ENCODE data around the gene GPRASP3. TPM values are rescaled to one million over a fixed set of nuclear protein-coding genes. Genes with fewer than 3 reads are reported as not detected.
A peak's percentile ranks its signal among the peaks of the same experiment; 100 is the strongest.

Gene GPRASP3
- total RNA-seq, 1 donor: 3.3 TPM

GRCh38 chrX:102765217-102765616, 44.7 kb downstream of the GPRASP3 start:
- H3K27me3 ChIP-seq (ENCODE audit: insufficient read depth, low read length): no peaks in the 10 kb centered on the region
- H3K27ac ChIP-seq (ENCODE audit: low read depth, low read length): peak overlapping the region; percentile 36
- H3K4me2 ChIP-seq (ENCODE audit: insufficient read depth, low read length): no peak overlapping the region
- peaks cover 12% of the 10 kb centered on the region for H3K79me2 ChIP-seq (ENCODE audit: insufficient read depth, low read length)
- TF ChIP-seq, protein P1, sequence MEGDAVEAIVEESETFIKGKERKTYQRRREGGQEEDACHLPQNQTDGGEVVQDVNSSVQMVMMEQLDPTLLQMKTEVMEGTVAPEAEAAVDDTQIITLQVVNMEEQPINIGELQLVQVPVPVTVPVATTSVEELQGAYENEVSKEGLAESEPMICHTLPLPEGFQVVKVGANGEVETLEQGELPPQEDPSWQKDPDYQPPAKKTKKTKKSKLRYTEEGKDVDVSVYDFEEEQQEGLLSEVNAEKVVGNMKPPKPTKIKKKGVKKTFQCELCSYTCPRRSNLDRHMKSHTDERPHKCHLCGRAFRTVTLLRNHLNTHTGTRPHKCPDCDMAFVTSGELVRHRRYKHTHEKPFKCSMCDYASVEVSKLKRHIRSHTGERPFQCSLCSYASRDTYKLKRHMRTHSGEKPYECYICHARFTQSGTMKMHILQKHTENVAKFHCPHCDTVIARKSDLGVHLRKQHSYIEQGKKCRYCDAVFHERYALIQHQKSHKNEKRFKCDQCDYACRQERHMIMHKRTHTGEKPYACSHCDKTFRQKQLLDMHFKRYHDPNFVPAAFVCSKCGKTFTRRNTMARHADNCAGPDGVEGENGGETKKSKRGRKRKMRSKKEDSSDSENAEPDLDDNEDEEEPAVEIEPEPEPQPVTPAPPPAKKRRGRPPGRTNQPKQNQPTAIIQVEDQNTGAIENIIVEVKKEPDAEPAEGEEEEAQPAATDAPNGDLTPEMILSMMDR (IDR thresholded peaks at IDR 0.05; ENCODE audit: extremely low read depth, low read depth, low read length): no peak
- peaks cover 17% of the 10 kb centered on the region for H3K4me1 ChIP-seq (ENCODE audit: insufficient read depth, low read length)
- H3K36me3 ChIP-seq (ENCODE audit: insufficient read depth, low read length): no peaks in the 10 kb centered on the region
- H4K20me1 ChIP-seq (ENCODE audit: insufficient read depth, low read length): no peaks in the 10 kb centered on the region
- DNase-seq (ENCODE audit: insufficient read length, low spot score, missing footprints): peak; percentile 58
- no peak overlapping the region for H2AFZ ChIP-seq (ENCODE audit: low read length)
- no peaks in the 10 kb centered on the region for H3K9me3 ChIP-seq (ENCODE audit: low read depth, low read length)
- no peak overlapping the region for H3K4me3 ChIP-seq (ENCODE audit: insufficient read depth, low read length)

GRCh38 chrX:102765809-102766208, 45.3 kb downstream of the GPRASP3 start:
- no peaks in the 10 kb centered on the region for H3K27me3 ChIP-seq (ENCODE audit: insufficient read depth, low read length)
- H4K20me1 ChIP-seq (ENCODE audit: insufficient read depth, low read length): no peaks in the 10 kb centered on the region
- peaks cover 17% of the 10 kb centered on the region for H3K4me1 ChIP-seq (ENCODE audit: insufficient read depth, low read length)
- peak overlapping the region; percentile 36 for H2AFZ ChIP-seq (ENCODE audit: low read length)
- TF ChIP-seq, protein P1 (IDR thresholded peaks at IDR 0.05; ENCODE audit: extremely low read depth, low read depth, low read length): no peak
- no peaks in the 10 kb centered on the region for H3K9me3 ChIP-seq (ENCODE audit: low read depth, low read length)
- H3K36me3 ChIP-seq (ENCODE audit: insufficient read depth, low read length): no peaks in the 10 kb centered on the region
- H3K27ac ChIP-seq (ENCODE audit: low read depth, low read length): peak overlapping the region; percentile 36
- H3K4me2 ChIP-seq (ENCODE audit: insufficient read depth, low read length): no peak overlapping the region
- no peak for DNase-seq (ENCODE audit: insufficient read length, low spot score, missing footprints)
- H3K4me3 ChIP-seq (ENCODE audit: insufficient read depth, low read length): no peak overlapping the region
- H3K79me2 ChIP-seq (ENCODE audit: insufficient read depth, low read length): peaks cover 17% of the 10 kb centered on the region

DNA sequence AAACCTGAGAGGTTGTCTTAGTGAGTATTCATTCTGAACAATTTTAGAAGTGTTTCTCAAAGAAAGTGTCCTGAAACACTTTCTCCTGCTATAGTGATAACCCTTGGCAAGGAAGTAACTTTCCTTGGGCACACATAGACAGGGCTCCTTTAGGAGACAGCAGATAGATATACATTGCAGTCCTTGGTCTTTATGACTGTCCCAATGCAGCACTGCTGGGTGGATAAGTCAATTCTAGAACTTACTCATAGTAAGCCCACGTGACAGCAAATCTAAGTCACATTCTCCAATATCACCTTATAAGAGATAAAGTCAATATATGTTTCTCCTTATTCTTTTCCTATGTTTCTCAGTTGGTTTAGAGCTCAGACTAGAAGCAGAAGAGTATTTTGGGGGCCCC, 46.7 kb downstream of the GPRASP3 start:
- Histone ChIP-seq H3K27ac (ENCODE audit: low read depth, low read length) (no peak overlapping the region), H3K4me1 (ENCODE audit: insufficient read depth, low read length) (peaks cover 17% of the 10 kb centered on the region), H3K9me3 (ENCODE audit: low read depth, low read length) (no peaks in the 10 kb centered on the region), H3K79me2 (ENCODE audit: insufficient read depth, low read length) (peaks cover 22% of the 10 kb centered on the region), H2AFZ (ENCODE audit: low read length) (no peak overlapping the region), H3K4me3 (ENCODE audit: insufficient read depth, low read length) (no peak overlapping the region), H3K27me3 (ENCODE audit: insufficient read depth, low read length) (no peaks in the 10 kb centered on the region), H3K4me2 (ENCODE audit: insufficient read depth, low read length) (no peak overlapping the region), H3K36me3 (ENCODE audit: insufficient read depth, low read length) (no peaks in the 10 kb centered on the region), H4K20me1 (ENCODE audit: insufficient read depth, low read length) (no peaks in the 10 kb centered on the region)
- TF ChIP-seq, protein P1 (IDR thresholded peaks at IDR 0.05; ENCODE audit: extremely low read depth, low read depth, low read length): no peak
- DNase-seq (ENCODE audit: insufficient read length, low spot score, missing footprints): peak; percentile 10

GRCh38 chrX:102768987-102769761, 48.6 kb downstream of the GPRASP3 start:
- peak overlapping the region; percentile 91 for H3K27ac ChIP-seq (ENCODE audit: low read depth, low read length)
- H3K4me2 ChIP-seq (ENCODE audit: insufficient read depth, low read length): peak overlapping the region; percentile 85
- TF ChIP-seq, protein P1 (IDR thresholded peaks at IDR 0.05; ENCODE audit: extremely low read depth, low read depth, low read length): no peak
- peak overlapping the region; percentile 87 for H2AFZ ChIP-seq (ENCODE audit: low read length)
- H4K20me1 ChIP-seq (ENCODE audit: insufficient read depth, low read length): no peaks in the 10 kb centered on the region
- no peaks in the 10 kb centered on the region for H3K36me3 ChIP-seq (ENCODE audit: insufficient read depth, low read length)
- H3K4me3 ChIP-seq (ENCODE audit: insufficient read depth, low read length): peak overlapping the region; percentile 82
- H3K27me3 ChIP-seq (ENCODE audit: insufficient read depth, low read length): no peaks in the 10 kb centered on the region
- H3K9me3 ChIP-seq (ENCODE audit: low read depth, low read length): no peaks in the 10 kb centered on the region
- H3K79me2 ChIP-seq (ENCODE audit: insufficient read depth, low read length): peaks cover 24% of the 10 kb centered on the region
- H3K4me1 ChIP-seq (ENCODE audit: insufficient read depth, low read length): peaks cover 17% of the 10 kb centered on the region
- DNase-seq (ENCODE audit: insufficient read length, low spot score, missing footprints): peak; percentile 76

Data from osteoblast (primary cell).